Uterus (tissue), 2 donors: ENCODE data around the gene PWP2.

Experiments
- POLR2A ChIP-seq, 2 donors: fragments of 450-650 bp; IDR thresholded peaks; one replicate each; pipeline ENCODE4 v1.6.1; 2016; ENCODE audit warnings: antibody characterized with exemption in 2 of 2, mild to moderate bottlenecking in 1 of 2, moderate library complexity in 1 of 2
- TF ChIP-seq, protein P1 (sequence below), 4 experiments: fragments of 200-600 bp in 2 of 4; fragments of 450-650 bp in 2 of 4; sonication (generic) in 2 of 4; IDR thresholded peaks; one replicate each; pipeline ENCODE4 v1.5.1; 2016 to 2019; ENCODE audit warnings: antibody characterized with exemption in 4 of 4, mild to moderate bottlenecking in 2 of 4, moderate library complexity in 1 of 4

DNA sequence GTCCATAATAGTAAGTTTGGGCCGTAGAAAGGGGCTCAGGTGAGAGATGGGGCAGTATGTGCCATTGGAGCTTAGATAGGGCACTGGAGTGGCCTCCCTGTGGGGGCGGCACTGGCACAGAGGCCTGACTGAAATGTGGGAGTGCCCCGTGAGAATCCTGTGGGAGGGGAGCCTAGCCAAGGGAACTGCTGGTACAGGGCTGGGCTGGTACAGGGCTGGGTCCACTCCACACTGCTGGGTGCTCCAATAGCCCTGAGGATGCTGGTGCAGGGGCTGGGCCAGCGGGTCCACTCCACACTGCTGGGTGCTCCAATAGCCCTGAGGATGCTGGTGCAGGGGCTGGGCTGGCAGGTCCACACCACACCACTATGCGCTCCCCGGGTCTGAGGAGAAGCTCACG is 44.8 kb upstream of the PWP2 start:
- no peak for TF ChIP-seq POLR2A (IDR thresholded peaks at IDR 0.05)
- TF ChIP-seq, protein P1, sequence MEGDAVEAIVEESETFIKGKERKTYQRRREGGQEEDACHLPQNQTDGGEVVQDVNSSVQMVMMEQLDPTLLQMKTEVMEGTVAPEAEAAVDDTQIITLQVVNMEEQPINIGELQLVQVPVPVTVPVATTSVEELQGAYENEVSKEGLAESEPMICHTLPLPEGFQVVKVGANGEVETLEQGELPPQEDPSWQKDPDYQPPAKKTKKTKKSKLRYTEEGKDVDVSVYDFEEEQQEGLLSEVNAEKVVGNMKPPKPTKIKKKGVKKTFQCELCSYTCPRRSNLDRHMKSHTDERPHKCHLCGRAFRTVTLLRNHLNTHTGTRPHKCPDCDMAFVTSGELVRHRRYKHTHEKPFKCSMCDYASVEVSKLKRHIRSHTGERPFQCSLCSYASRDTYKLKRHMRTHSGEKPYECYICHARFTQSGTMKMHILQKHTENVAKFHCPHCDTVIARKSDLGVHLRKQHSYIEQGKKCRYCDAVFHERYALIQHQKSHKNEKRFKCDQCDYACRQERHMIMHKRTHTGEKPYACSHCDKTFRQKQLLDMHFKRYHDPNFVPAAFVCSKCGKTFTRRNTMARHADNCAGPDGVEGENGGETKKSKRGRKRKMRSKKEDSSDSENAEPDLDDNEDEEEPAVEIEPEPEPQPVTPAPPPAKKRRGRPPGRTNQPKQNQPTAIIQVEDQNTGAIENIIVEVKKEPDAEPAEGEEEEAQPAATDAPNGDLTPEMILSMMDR (IDR thresholded peaks at IDR 0.05) = no peak
